DLD1 (cell line): ENCODE results near the gene PTPN2.
"Not testable (repeated sequence)": the region's sequence is repeated elsewhere in the genome, so short reads cannot be mapped to it uniquely, and the experiment has no call there.

Experiments
- in situ Hi-C: cut with HindIII; loops from 2 replicates; pipeline ENCODE4 v1.10.0; 2017; ENCODE audit warnings: low sequenced_read_pairs

The PTPN2 gene

DNA sequence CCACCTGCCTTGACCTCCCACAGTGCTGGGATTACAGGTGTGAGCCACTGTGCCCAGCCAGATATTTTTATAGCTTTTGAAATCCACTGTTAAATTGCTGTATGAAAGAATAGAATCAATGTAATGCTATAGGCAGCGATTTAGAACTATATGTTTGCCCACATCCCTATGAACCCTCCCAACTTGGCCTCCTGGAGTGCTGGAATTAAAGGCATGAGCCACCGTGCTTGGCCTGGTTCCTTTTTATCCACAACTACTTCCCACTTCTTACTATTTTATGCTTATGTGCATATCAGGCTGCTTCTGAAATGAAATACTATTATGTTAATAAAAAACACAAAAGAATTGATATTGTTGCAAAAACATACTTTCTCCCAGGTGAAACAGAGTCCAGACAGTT is 11.6 kb upstream of the PTPN2 start:
- in situ Hi-C loops, result no loop called here

- in situ Hi-C loops, result no loop called here
Observed at GRCh38 chr18:12895014-12895413, 11.0 kb upstream of the PTPN2 start.

- in situ Hi-C loops, result no loop called here
Observed at GRCh38 chr18:12891561-12891960, 7.5 kb upstream of the PTPN2 start.

GRCh38 chr18:12890964-12891363 is 6.9 kb upstream of the PTPN2 start:
- in situ Hi-C loops, result no loop called here

GRCh38 chr18:12886498-12887126 is 2.6 kb upstream of the PTPN2 start:
- in situ Hi-C loops, result no loop called here

- in situ Hi-C loops, result no loop called here
Observed at GRCh38 chr18:12885500-12885899, 1.5 kb upstream of the PTPN2 start.

- in situ Hi-C loops, result no loop called here
Observed at GRCh38 chr18:12884406-12885323, 628 bp upstream of the PTPN2 start.

DNA sequence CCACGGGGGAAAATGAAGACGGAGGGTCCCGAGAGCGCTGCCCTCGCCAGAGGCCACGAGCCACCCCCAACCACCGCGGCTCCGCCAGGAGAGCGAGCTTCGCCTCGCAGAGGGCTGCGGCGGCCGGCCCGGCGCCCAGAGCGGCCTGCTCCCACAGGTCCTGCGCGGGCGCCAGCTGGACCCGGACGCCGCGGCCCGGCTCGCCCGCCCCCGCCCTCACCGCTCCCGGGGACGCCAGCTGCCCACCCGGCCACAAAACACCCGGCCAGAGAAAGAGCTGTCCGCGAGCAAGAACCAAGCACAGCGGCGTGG is 709 bp downstream of the PTPN2 start:
- in situ Hi-C loops, result no loop called here

- in situ Hi-C loops, result no loop called here
Observed at GRCh38 chr18:12882453-12883371, 1.3 kb downstream of the PTPN2 start.

DNA sequence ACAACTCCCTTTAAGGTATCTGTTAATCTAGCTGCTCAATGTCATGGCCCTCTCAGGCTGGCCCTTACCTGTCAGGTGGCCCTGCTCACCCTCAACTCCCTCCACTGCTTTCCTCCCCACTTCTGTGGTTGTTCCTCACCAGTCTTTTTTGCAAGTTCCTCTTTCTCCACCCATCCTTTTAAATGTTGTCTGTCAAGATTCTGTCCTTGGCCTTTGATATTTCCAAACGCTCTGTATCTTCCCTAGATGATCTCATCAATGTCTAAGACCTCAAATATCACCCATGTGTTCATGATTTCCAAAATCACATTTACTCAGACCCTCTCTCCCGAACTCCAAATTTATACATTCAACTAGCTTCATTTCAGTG is 3.5 kb downstream of the PTPN2 start:
- in situ Hi-C loops, result no loop called here

GRCh38 chr18:12879840-12880540 is 4.0 kb downstream of the PTPN2 start:
- in situ Hi-C loops, result no loop called here

GRCh38 chr18:12874992-12875391 is 9.0 kb downstream of the PTPN2 start:
- in situ Hi-C loops, result not testable (repeated sequence)

- in situ Hi-C loops, result not testable (repeated sequence)
Observed at GRCh38 chr18:12873961-12874567, 10.0 kb downstream of the PTPN2 start.

DNA sequence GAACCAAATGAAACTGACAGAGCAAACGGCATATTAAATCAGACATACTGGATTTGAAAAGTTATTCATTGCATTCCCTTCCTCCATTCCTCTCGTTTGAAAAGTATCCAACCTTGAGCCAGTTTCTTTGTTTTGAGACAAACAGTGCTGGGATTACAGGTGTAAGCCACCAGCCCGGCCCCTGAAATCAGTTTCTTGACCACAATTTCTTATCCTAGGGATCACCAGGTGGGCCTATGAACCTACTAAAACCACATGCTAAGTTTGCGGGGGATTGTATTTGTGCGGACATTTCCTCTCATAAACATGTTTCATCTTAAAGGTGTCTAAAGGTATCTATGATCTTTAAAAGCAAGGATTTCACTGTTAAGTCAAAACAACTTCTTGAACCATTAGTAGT is 11.6 kb downstream of the PTPN2 start:
- in situ Hi-C loops, result no loop called here

GRCh38 chr18:12868576-12868975 is 15.5 kb downstream of the PTPN2 start:
- in situ Hi-C loops, result no loop called here

DNA sequence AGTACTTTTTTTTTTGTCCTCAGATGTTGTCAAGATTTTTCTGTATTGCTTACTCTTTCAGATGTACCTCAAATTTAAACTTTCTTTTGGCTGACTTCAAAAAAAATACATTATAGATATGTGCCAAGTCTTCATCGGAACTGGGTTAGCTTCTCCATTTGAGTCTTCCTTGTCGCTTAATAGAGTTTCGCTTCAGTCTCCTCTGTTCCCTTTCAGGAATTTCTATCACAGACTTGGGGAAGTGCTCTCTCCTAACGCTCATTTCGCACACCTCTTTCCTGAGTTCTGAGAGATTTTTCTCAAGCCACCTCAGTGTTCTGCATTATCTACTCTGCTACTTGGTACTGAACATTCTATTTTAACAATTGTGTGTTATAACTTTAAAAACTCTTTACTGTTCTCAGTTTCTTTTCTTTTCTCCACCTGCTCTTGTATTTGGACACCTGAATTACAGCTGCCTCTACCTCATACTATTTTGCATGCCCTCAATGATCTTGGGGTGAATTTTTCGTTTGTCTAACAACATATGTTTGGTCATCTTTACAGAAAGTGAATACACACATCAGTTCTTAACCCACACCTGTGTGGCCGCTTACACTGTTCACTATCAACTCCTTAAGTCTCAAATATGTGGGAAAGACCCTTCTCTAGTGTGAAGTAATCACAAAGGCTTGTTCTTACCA is 16.5 kb downstream of the PTPN2 start:
- in situ Hi-C loops, result no loop called here

DNA sequence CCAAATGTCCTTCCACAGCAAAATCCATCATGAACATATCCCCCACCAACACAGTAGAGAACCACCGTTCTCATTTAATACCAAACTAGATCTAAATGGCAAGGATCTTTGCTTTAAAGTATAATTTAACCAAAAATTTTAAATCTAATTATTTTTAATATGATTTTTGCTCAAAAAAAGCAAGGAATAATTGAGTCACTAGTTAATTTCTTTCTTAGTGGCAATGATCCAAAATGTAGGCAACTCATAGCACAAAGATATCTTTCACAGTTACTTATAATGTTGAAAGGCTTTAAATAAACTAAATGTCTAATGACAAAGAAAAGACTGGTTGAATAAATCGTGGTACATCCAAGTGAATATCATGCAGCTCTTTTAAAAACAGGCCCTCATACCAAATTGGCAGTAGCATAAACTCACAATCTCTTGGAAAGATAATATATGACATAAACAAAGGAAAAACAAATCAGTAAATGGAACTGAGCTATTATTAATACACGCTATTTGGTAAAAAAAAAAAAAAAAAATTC is 20.3 kb downstream of the PTPN2 start:
- in situ Hi-C loops, result no loop called here

GRCh38 chr18:12862874-12863482 is 21.1 kb downstream of the PTPN2 start:
- in situ Hi-C loops, result no loop called here

DNA sequence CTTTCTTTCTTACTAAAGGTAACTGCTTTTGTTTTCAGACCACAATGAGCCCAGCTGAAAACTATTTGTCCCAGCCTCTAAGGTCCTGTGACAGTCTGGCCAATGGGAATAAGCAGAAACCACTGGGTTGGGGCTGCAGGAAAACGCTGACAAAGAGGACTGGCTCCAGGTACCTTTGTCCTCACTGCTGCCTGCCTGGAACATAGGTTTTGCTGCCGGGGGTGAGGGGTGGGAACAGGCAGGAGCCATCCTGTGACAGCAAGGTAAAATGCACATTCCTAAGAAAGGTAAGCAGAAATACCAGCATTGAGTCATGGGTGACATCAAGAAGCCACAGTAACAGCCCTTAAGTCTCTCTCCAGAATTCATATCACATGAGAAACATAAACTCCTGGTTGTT is 21.6 kb downstream of the PTPN2 start:
- in situ Hi-C loops, result no loop called here
